ENCODE data around the gene MYO10. TPM values are rescaled to one million over a fixed set of nuclear protein-coding genes. Genes with fewer than 3 reads are reported as not detected.

The MYO10 gene
- total RNA-seq, 1 donor from 2014 or later = 0.26 TPM

DNA sequence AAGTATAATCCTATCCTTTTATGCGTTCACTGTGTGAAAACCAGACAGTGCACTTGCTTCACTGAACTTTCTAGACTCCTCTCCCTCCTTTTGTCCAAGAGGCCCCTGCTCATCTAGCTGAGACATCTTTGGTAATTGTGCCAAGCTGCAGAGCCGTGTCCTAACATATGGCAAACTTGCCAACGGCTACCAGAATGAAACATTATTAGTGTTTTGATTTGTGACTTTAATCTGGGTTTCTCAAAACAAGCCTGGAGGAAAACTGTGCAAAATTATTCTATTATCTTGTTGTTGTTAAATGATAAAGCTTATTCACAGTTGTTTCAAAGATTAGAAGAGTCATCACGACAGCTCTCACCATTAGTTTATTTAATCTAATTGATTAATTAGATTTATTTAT is 240.3 kb downstream of the MYO10 start:
- intact Hi-C loops (cut with micrococcal nuclease) = no loop called here
- Mint-ChIP-seq H3K4me1 (no peaks in the 10 kb centered on the region), H3K27me3 (no peaks in the 10 kb centered on the region), H3K27ac (no peak overlapping the region), H3K36me3 (ENCODE audit: low read depth) (no peaks in the 10 kb centered on the region), H3K9me3 (no peaks in the 10 kb centered on the region), H3K4me3 (no peak overlapping the region)
- no peak for DNase-seq

DNA sequence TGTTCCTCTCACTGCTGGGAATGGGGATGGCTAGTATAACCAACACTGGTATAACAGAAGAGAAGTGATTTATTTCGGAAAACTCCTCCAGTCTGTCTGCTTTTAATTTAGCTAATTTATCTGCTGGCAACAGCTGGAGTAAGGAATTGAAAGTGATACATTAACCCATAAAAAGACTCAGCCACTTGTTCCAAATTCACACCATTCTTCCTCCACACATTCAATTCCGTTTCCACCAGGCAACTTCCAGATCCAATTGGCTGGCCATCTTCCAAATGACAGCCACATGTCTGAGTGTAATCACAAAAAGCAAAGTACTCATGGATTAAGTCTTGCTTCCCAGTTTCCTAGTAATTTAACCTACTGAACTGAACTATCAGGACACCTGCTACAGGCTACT is 242.2 kb downstream of the MYO10 start:
- intact Hi-C loops (cut with micrococcal nuclease) = no loop called here
- H3K9me3 Mint-ChIP-seq = no peaks in the 10 kb centered on the region
- no peak overlapping the region for H3K4me3 Mint-ChIP-seq
- H3K27ac Mint-ChIP-seq = no peak overlapping the region
- H3K27me3 Mint-ChIP-seq = no peaks in the 10 kb centered on the region
- DNase-seq = no peak
- H3K4me1 Mint-ChIP-seq = no peaks in the 10 kb centered on the region
- no peaks in the 10 kb centered on the region for H3K36me3 Mint-ChIP-seq (ENCODE audit: low read depth)

DNA sequence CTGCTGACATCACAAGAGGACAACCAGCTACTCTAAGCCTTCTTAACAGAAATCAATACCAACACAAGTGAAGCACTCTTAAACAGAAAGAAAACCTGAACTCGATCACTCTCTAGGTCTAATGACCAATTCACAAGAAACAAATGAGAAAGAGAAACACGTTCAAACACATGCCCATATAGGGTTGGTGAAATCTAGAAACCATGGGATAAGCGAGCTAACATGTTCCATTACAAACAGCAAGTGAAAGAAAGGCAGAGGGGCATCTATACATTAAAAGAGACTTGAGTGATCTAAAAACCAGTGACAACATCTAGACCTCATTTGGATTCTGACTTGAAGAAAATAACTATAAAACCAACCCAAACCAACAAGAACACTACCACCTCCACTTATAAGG is 244.4 kb downstream of the MYO10 start:
- Mint-ChIP-seq H3K27me3 (no peaks in the 10 kb centered on the region), H3K27ac (no peak overlapping the region), H3K36me3 (ENCODE audit: low read depth) (no peaks in the 10 kb centered on the region), H3K4me3 (no peak overlapping the region), H3K4me1 (no peaks in the 10 kb centered on the region), H3K9me3 (no peaks in the 10 kb centered on the region)
- intact Hi-C loops (cut with micrococcal nuclease) = no loop called here
- DNase-seq = no peak

DNA sequence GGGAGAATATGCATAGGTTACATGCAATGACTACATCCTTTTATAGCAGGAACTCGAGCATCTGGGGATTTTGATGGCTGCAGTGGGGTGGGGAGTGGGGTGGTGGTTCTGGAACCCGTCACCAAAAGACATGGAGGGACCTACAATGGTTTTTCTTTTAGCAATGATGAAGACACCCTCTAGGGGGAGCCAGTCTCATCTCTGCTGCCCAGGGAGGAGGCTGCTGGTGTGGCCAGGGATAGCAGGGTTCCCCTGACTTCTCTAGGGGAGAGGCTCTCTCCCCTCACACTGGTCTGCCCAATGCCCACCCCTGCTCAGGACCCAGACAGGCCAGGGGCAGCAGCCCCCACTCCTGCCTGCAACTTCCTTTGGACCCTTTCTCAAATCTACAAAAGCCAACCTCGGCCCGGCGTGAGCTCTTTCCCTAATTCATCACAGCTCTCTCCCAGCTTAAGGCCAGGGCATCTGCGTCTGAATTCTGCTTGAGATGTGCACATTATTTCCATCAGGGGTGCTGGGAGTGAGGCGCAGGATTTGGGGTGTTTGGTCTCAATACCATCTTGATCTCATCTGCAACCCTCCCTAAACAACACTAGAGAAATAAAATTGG is 245.7 kb downstream of the MYO10 start:
- Mint-ChIP-seq H3K27ac (no peak overlapping the region), H3K27me3 (no peaks in the 10 kb centered on the region), H3K9me3 (no peaks in the 10 kb centered on the region), H3K36me3 (ENCODE audit: low read depth) (no peaks in the 10 kb centered on the region), H3K4me3 (no peak overlapping the region), H3K4me1 (no peaks in the 10 kb centered on the region)
- peak; percentile 75 for DNase-seq
- intact Hi-C loops (cut with micrococcal nuclease) = no loop called here

GRCh38 chr5:16687898-16688297 is 248.2 kb downstream of the MYO10 start:
- Mint-ChIP-seq H3K27me3 (no peaks in the 10 kb centered on the region), H3K4me3 (no peak overlapping the region), H3K27ac (no peak overlapping the region), H3K4me1 (no peaks in the 10 kb centered on the region), H3K9me3 (no peaks in the 10 kb centered on the region), H3K36me3 (ENCODE audit: low read depth) (no peaks in the 10 kb centered on the region)
- DNase-seq = no peak
- intact Hi-C loops (cut with micrococcal nuclease) = no loop called here

GRCh38 chr5:16685069-16685468 is 251.0 kb downstream of the MYO10 start:
- H3K4me3 Mint-ChIP-seq = no peak overlapping the region
- H3K36me3 Mint-ChIP-seq (ENCODE audit: low read depth) = no peaks in the 10 kb centered on the region
- H3K4me1 Mint-ChIP-seq = no peaks in the 10 kb centered on the region
- peaks cover 3% of the 10 kb centered on the region for H3K27me3 Mint-ChIP-seq
- no peak for DNase-seq
- H3K27ac Mint-ChIP-seq = no peak overlapping the region
- intact Hi-C loops (cut with micrococcal nuclease) = no loop called here
- H3K9me3 Mint-ChIP-seq = no peaks in the 10 kb centered on the region

DNA sequence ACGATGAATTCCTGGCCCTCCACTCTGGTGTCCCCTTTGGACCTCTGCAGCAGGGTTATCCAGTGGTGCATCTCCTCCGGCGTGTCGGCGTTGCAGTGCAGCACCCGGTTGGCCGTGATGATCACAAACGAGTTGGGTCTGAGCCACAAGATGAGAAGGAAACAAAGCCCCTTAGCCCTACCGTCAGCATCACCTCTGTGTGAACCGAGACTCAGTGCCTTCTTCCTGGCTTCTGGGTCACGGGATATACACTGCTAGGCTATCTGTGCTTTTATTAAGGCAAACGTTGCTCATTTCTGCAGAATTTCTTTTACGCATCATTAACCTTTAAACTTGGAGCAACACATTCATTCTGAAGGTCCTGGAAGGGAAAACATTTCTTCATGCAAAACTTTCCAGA is 254.2 kb downstream of the MYO10 start:
- Mint-ChIP-seq H3K4me1 (no peaks in the 10 kb centered on the region), H3K27me3 (peaks cover 3% of the 10 kb centered on the region), H3K27ac (no peak overlapping the region), H3K9me3 (no peaks in the 10 kb centered on the region), H3K36me3 (ENCODE audit: low read depth) (no peaks in the 10 kb centered on the region), H3K4me3 (no peak overlapping the region)
- DNase-seq = no peak
- intact Hi-C loops (cut with micrococcal nuclease) = no loop called here

- no peak for DNase-seq
- H3K9me3 Mint-ChIP-seq = no peaks in the 10 kb centered on the region
- intact Hi-C loops (cut with micrococcal nuclease) = no loop called here
- H3K4me1 Mint-ChIP-seq = no peaks in the 10 kb centered on the region
- H3K4me3 Mint-ChIP-seq = no peak overlapping the region
- H3K27me3 Mint-ChIP-seq = peaks cover 3% of the 10 kb centered on the region
- no peak overlapping the region for H3K27ac Mint-ChIP-seq
- no peaks in the 10 kb centered on the region for H3K36me3 Mint-ChIP-seq (ENCODE audit: low read depth)
Measured at GRCh38 chr5:16679863-16680262, 256.2 kb downstream of the MYO10 start.

- H3K4me3 Mint-ChIP-seq = no peak overlapping the region
- H3K27ac Mint-ChIP-seq = no peak overlapping the region
- no peaks in the 10 kb centered on the region for H3K4me1 Mint-ChIP-seq
- intact Hi-C loops (cut with micrococcal nuclease) = no loop called here
- no peak for DNase-seq
- no peaks in the 10 kb centered on the region for H3K36me3 Mint-ChIP-seq (ENCODE audit: low read depth)
- H3K27me3 Mint-ChIP-seq = peaks cover 3% of the 10 kb centered on the region
- H3K9me3 Mint-ChIP-seq = no peaks in the 10 kb centered on the region
Measured at GRCh38 chr5:16679190-16679589, 256.9 kb downstream of the MYO10 start.

GRCh38 chr5:16675806-16676205 is 260.3 kb downstream of the MYO10 start:
- Mint-ChIP-seq H3K4me3 (no peak overlapping the region), H3K36me3 (ENCODE audit: low read depth) (no peaks in the 10 kb centered on the region), H3K4me1 (peaks cover 7% of the 10 kb centered on the region), H3K27ac (no peak overlapping the region), H3K9me3 (no peaks in the 10 kb centered on the region), H3K27me3 (peaks cover 2% of the 10 kb centered on the region)
- intact Hi-C loops (cut with micrococcal nuclease) = no loop called here
- no peak for DNase-seq

DNA sequence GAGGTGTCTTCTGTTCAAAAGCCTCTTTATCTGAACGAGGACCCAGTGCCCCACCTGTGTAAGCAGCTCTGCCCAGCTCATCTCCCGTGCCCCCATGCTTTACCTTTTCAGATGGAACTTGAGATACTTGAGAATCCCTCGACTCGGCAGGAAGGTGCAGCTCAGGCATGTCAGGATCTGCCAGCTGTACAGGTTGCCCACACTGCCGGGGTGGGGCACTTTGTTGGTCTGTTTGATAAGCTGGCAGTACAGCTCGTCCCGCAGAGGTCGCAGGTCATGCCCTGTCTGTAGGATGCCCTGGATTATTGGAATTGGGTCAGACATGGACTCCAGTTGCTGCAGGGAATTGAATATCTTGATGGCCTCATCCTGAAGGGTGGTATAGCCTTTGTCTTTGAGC is 261.3 kb downstream of the MYO10 start:
- Mint-ChIP-seq H3K9me3 (no peaks in the 10 kb centered on the region), H3K4me3 (no peak overlapping the region), H3K27ac (no peak overlapping the region), H3K36me3 (ENCODE audit: low read depth) (no peaks in the 10 kb centered on the region), H3K27me3 (peaks cover 2% of the 10 kb centered on the region), H3K4me1 (peaks cover 7% of the 10 kb centered on the region)
- intact Hi-C loops (cut with micrococcal nuclease) = no loop called here
- DNase-seq = no peak

- no peaks in the 10 kb centered on the region for H3K9me3 Mint-ChIP-seq
- H3K27ac Mint-ChIP-seq = no peak overlapping the region
- intact Hi-C loops (cut with micrococcal nuclease) = no loop called here
- peaks cover 7% of the 10 kb centered on the region for H3K4me1 Mint-ChIP-seq
- peak; percentile 67 for DNase-seq
- H3K27me3 Mint-ChIP-seq = peaks cover 2% of the 10 kb centered on the region
- H3K4me3 Mint-ChIP-seq = peak overlapping the region; percentile 32
- H3K36me3 Mint-ChIP-seq (ENCODE audit: low read depth) = no peaks in the 10 kb centered on the region
Measured at GRCh38 chr5:16673241-16674201, 262.6 kb downstream of the MYO10 start.

- no peak for DNase-seq
- Mint-ChIP-seq H3K4me3 (no peak overlapping the region), H3K4me1 (peaks cover 7% of the 10 kb centered on the region), H3K9me3 (no peaks in the 10 kb centered on the region), H3K36me3 (ENCODE audit: low read depth) (no peaks in the 10 kb centered on the region), H3K27ac (no peak overlapping the region), H3K27me3 (peaks cover 2% of the 10 kb centered on the region)
- intact Hi-C loops (cut with micrococcal nuclease) = no loop called here
Measured at GRCh38 chr5:16671208-16671607, 264.9 kb downstream of the MYO10 start.

DNA sequence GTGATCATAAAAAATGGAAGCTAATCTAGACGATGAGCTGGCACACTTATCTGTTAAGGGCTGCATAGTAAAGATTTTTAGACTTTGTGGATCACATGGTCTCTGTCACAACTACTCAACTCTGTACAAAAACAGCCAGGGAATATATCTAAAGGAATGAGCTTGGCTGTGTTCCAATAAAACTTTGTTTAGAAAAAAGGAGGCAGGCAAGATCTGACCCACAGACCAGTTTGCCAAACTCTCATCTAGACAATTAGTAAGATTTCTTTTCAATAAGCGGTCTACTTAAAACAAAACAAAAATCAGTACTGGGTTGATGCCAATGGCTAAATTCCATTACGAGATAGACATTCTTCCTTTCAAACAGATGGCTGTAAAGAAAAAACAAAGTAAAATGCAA is 266.3 kb downstream of the MYO10 start:
- H3K4me1 Mint-ChIP-seq = peaks cover 7% of the 10 kb centered on the region
- no peaks in the 10 kb centered on the region for H3K36me3 Mint-ChIP-seq (ENCODE audit: low read depth)
- H3K4me3 Mint-ChIP-seq = no peak overlapping the region
- no peaks in the 10 kb centered on the region for H3K9me3 Mint-ChIP-seq
- DNase-seq = no peak
- intact Hi-C loops (cut with micrococcal nuclease) = loop anchor here (5.0 kb wide), 2 partner anchors 117 to 507 kb away; no protein-coding TSS in a partner anchor
- H3K27me3 Mint-ChIP-seq = peaks cover 2% of the 10 kb centered on the region
- H3K27ac Mint-ChIP-seq = no peak overlapping the region
